ENCODE results near the gene PTPRG. TPM values are rescaled to one million over a fixed set of nuclear protein-coding genes. Genes with fewer than 3 reads are reported as not detected.

The PTPRG gene
- total RNA-seq, 2 donors from 2014 or later = 76.5 to 108 TPM

GRCh38 chr3:61650276-61650675, 88.9 kb downstream of the PTPRG start:
- WGBS, 2 experiments (ENCODE audit: insufficient coverage in 1 of 2, insufficient read length in 1 of 2) = 93 to 97% methylated on average over 6 to 7 of the region's 7 CpGs
- DNase-seq = no peak
- H3K9me3 ChIP-seq (ENCODE audit: control insufficient read depth, low read length) = peaks cover 21% of the 10 kb centered on the region
- no peaks in the 10 kb centered on the region for H3K27me3 Mint-ChIP-seq (ENCODE audit: insufficient read depth)
- no peaks in the 10 kb centered on the region for H3K4me1 ChIP-seq (ENCODE audit: control insufficient read depth, insufficient read depth, low read length)
- peaks cover 2% of the 10 kb centered on the region for H3K36me3 ChIP-seq (ENCODE audit: control insufficient read depth, insufficient read depth, low read length)
- no peak overlapping the region for H3K27ac ChIP-seq (ENCODE audit: low read depth, low read length)
- H3K9me3 Mint-ChIP-seq = peaks cover 20% of the 10 kb centered on the region
- H3K4me1 Mint-ChIP-seq = peaks cover 9% of the 10 kb centered on the region
- peaks cover 28% of the 10 kb centered on the region for H3K36me3 Mint-ChIP-seq (ENCODE audit: low read depth)
- TF ChIP-seq CTCF (conservative IDR thresholded peaks at IDR 0.05) = no peak
- no peak overlapping the region for H3K9ac ChIP-seq (ENCODE audit: extremely low read depth, low read length, poor library complexity, severe bottlenecking)
- H3K4me3 Mint-ChIP-seq = no peak overlapping the region
- H3K4me3 ChIP-seq (ENCODE audit: low read length) = no peak overlapping the region
- no peaks in the 10 kb centered on the region for H3K27me3 ChIP-seq (ENCODE audit: control insufficient read depth, insufficient read depth, low read length, poor library complexity, severe bottlenecking)
- no peak overlapping the region for H3K27ac Mint-ChIP-seq

GRCh38 chr3:61650719-61651410, 89.5 kb downstream of the PTPRG start:
- Histone ChIP-seq H3K36me3 (ENCODE audit: control insufficient read depth, insufficient read depth, low read length) (no peaks in the 10 kb centered on the region), H3K9ac (ENCODE audit: extremely low read depth, low read length, poor library complexity, severe bottlenecking) (no peak overlapping the region), H3K9me3 (ENCODE audit: control insufficient read depth, low read length) (peaks cover 15% of the 10 kb centered on the region), H3K27ac (ENCODE audit: low read depth, low read length) (no peak overlapping the region), H3K4me1 (ENCODE audit: control insufficient read depth, insufficient read depth, low read length) (no peaks in the 10 kb centered on the region), H3K4me3 (ENCODE audit: low read length) (no peak overlapping the region), H3K27me3 (ENCODE audit: control insufficient read depth, insufficient read depth, low read length, poor library complexity, severe bottlenecking) (no peaks in the 10 kb centered on the region)
- no peak overlapping the region for H3K4me3 Mint-ChIP-seq
- 100% methylated on average over 1 of the region's 4 CpGs; no CpG with 5 or more reads in 1 of the 2 experiments for WGBS, 2 experiments (ENCODE audit: insufficient coverage in 1 of 2, insufficient read length in 1 of 2)
- H3K9me3 Mint-ChIP-seq = peaks cover 14% of the 10 kb centered on the region
- H3K36me3 Mint-ChIP-seq (ENCODE audit: low read depth) = peaks cover 22% of the 10 kb centered on the region
- H3K27me3 Mint-ChIP-seq (ENCODE audit: insufficient read depth) = no peaks in the 10 kb centered on the region
- no peak for TF ChIP-seq CTCF (conservative IDR thresholded peaks at IDR 0.05)
- DNase-seq = no peak
- H3K4me1 Mint-ChIP-seq = peaks cover 9% of the 10 kb centered on the region
- no peak overlapping the region for H3K27ac Mint-ChIP-seq

- DNase-seq = no peak
- no peak overlapping the region for H3K9ac ChIP-seq (ENCODE audit: extremely low read depth, low read length, poor library complexity, severe bottlenecking)
- no peaks in the 10 kb centered on the region for H3K27me3 Mint-ChIP-seq (ENCODE audit: insufficient read depth)
- peaks cover 7% of the 10 kb centered on the region for H3K36me3 Mint-ChIP-seq (ENCODE audit: low read depth)
- no peak for TF ChIP-seq CTCF (conservative IDR thresholded peaks at IDR 0.05)
- H3K27ac ChIP-seq (ENCODE audit: low read depth, low read length) = peak overlapping the region; percentile 62
- no peaks in the 10 kb centered on the region for H3K9me3 ChIP-seq (ENCODE audit: control insufficient read depth, low read length)
- H3K4me3 ChIP-seq (ENCODE audit: low read length) = no peak overlapping the region
- no peak overlapping the region for H3K4me3 Mint-ChIP-seq
- H3K9me3 Mint-ChIP-seq = no peaks in the 10 kb centered on the region
- H3K27ac Mint-ChIP-seq = no peak overlapping the region
- no peaks in the 10 kb centered on the region for H3K4me1 ChIP-seq (ENCODE audit: control insufficient read depth, insufficient read depth, low read length)
- WGBS, 2 experiments (ENCODE audit: insufficient coverage in 1 of 2, insufficient read length in 1 of 2) = 42 to 65% methylated on average over 2 to 4 of the region's 4 CpGs
- peaks cover 10% of the 10 kb centered on the region for H3K4me1 Mint-ChIP-seq
- H3K27me3 ChIP-seq (ENCODE audit: control insufficient read depth, insufficient read depth, low read length, poor library complexity, severe bottlenecking) = no peaks in the 10 kb centered on the region
- no peaks in the 10 kb centered on the region for H3K36me3 ChIP-seq (ENCODE audit: control insufficient read depth, insufficient read depth, low read length)
Measured at GRCh38 chr3:61657689-61658088, 96.3 kb downstream of the PTPRG start.
